NCI-H187 (cell line): ENCODE measurements around the gene NDUFB6.
A peak's percentile ranks its signal among the peaks of the same experiment; 100 is the strongest.
"Not testable (repeated sequence)": the region's sequence is repeated elsewhere in the genome, so short reads cannot be mapped to it uniquely, and the experiment has no call there.

Experiments
- DNase-seq, 2 experiments: peaks; one replicate each; lab custom pipeline; 2025; lab: John Stamatoyannopoulos, UW

Gene NDUFB6

DNA sequence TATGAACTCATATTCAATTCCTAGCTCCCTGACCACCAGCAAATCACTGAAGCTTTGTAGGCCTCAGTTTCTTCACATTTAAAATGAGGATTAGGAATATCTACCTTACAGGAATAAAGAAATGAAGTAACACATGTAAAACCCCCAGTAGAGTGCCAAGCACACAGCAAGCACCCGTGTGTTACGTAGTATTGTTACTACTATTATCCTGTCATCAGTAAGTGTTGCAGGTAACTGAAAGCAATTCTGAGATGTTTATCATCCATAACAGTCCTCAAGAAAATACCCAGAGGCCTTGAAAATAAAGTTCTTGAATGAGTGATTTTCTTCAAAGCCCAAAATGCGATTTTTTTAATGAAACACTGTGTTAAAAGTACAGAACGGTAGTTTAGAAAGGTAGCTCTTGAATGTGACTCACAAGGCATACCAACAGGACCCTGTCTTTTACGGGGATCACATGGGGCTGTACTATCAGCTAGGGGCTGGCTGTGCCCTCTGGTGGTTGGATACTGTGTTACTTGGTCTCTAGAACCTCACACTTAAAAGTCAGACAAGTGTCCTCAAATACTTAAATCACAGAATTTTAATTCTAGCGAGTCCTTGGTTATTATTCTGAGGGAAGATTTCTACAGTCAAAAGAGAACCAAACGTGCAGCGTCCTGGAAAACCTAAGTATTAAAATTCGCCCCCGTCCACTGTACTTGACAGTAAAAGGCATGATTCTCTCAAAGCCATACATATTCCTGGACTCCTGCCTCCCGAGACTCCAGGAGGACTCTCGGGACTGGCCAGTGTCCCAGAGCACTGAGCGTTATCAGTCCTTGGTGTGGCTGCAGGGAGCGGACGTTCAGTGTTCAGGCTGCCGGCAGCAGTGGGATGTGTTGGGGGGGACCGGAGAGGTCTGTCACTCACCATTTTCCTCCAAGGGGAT, 725 bp downstream of the NDUFB6 start:
- peak in 1 of 2 experiments; percentile 7 for DNase-seq

DNA sequence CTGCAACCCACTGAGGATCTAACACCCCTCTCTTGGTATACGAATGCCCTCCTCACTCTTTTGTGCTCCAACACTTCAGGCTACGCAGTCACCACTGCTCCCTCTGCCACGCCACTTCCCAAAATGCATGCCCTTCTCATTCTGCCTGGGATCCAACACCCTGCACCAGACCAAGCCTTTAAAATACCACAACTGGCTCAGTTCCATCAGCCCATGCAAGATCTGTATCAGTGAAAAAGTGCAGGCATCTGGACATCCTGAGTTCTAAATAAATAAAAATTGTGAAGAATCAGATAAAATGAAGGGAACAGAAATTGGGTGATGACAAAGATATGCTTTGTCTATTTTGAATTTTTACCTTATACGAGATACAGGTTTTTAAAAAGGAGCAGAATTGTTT, 2.7 kb downstream of the NDUFB6 start:
- no peak for DNase-seq

DNA sequence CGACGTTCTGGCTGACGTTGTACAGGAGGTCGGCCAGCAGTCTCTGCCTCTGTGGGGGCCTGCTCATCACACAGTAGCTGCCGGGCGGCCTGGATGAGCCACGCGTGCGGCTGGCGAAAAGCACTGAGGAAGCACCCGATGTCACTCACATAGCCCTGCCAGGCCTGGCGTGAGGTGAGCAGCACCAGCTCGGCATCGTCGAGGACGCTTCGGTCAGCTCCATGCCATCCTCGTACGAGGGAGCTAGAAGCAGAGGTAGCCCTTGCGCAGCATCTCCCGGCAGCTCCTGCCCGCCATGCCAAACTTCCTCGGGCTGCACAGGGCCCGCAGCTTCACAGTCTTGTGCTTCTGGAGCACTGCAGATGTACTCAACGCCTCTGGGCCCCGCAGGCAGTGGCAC, 6.2 kb downstream of the NDUFB6 start:
- no peak for DNase-seq

DNA sequence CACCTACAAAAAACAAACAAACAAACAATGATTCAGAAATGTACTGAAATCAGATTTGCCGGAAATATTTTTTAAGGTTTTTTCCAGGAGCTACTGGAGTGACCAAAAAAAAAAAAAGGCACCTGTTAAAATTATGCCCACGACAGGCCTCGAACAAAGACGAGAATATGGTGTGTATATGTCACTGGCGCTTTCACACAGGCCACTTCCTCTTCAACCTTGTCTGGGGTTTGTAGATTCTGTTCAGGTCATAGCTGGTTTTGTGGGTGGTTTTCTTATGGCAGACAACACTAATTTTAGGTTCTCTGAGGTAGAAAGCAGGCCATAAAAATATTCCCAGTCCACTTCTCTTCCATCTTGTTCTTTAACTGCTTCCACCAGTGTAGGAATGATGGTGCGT, 7.0 kb downstream of the NDUFB6 start:
- no peak for DNase-seq

DNA sequence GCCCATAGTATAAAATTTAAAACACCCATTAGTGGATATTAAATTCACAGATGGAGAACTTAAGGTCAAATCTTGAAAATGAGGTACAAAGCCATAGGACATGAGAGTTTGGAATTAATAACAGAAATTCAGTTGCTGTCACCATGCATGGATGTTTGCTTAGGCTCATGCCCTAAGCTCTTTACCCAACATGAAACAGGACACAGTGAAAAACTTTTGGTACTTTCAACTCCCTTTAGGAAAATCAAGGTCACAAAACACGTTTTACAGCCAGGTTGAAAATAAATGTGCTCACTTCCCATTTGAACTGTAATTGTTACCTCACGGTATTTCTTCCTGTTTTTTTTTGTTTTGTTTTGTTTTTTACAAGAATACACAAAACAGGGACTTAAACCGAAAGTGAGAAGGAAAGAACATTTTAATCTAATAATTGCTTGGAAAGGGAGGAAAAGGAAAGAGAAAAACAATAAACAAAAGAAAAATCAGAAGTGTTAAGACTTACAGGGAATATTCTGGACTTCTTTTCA, 14.5 kb downstream of the NDUFB6 start:
- DNase-seq: no peak

DNA sequence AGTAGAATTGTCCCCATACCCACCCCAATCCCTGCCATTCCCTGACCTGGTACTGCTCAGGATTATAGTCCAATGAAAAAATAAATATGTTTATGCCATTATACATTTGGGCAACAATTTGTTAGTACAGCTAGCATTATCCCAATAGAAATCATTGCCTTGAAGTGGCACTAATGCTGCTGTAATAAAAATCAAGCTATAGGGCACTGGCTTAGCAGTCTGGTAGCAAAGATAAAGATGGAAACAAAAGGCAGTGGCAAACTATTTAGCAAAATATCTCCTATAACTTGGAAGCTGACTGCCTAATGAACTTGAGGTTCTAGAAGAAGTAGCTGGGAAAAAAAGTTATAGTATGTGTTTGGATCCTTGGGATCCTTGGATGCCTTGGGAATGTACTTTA, 18.4 kb downstream of the NDUFB6 start:
- DNase-seq: no peak

DNA sequence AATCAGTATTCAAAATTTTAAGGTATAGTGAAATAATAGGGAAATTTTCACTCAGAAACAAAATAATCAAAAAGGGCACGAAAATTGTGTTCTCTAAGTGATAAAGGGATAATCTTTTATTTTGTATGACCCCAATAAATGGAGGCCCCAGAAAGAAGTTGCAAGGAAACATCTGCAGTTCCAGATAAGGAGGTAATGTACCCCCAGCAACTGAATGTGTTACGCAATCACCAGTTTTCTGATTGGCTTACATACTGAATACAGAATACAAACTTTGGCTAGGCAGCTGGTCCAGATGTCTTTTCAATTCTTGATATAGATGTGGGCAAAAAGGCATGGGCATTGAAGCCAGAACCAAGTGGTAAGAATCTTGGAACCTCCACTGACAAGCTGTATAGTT, 18.9 kb downstream of the NDUFB6 start:
- DNase-seq: no peak

DNA sequence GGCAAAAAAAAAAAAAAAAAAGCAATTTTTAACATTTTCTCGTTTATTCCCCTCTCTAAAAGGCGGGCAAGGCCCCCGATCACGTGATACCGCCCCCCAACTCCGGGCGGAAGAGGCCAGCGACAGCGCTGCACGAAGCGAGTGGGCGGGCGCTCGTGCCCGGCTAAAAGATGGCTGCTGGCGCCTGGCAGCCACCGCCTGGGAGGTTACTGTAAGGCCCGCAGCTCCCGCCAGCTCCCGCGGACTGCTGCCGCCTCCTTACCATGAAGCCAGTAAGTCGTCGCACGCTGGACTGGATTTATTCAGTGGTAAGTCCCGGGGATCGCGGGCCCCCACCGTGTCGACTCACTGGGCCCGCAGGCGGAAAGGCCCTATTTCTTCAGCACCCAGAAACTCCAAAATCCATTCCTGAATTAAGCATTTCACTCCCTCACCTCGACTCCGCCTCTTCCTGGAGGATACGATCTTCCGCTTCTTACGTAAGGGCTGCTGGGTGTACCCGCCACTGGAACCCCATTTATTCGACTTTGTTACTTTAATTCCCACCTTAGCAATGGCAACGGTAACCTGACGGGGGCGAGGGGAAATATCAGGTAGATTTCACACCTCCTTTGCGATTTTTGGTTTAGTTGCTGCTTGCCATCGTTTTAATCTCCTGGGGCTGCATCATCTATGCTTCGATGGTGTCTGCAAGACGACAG, 20.6 kb downstream of the NDUFB6 start, which contains the start of the genes SMIM27 and TOPORS:
Gene SMIM27 (plus strand): TSS at position 156 of the 701 bp plus-strand sequence. CDS start 108 bp downstream, at position 264.
Gene TOPORS (minus strand): TSS at position 415 of the 701 bp plus-strand sequence. CDS start 150 bp downstream, at position 265.
- DNase-seq: peak; percentile 51 to 77

DNA sequence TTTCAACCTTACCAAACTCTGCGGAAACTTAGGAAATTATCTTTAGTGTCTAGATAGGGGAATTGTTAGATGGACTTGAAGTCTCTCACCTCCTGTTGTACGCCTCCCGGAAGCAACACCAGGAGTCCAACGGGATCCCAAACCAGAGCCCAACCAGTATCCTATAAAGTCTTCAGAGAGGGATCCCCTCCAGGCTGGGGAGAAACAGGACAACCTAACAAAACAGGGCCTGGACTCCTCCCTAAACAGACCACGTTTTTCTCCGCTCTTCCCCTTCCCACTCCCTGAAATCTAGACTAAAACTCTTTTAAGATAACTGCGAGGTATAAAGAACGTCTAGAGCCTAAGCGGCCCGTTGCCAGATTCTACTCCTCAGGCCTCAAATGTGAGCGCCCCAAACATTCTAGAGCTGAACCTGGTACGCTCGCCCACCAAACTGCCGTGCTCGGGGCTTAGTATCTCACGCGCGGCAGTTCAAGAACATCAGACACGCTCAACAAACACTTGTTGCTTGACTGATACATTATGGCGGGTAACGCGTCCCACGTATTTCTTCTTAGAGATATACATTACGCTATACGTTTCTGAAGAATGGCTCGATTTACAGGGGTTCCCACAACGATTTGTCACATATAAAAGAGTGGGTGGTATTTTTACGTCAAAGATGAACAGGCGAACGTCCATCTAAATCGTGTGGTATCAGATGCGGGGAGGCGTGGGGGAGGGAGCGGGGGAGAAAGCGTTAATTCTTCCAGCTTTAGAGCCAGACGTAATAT, 21.5 kb downstream of the NDUFB6 start:
- DNase-seq: peak in 1 of 2 experiments; percentile 32

DNA sequence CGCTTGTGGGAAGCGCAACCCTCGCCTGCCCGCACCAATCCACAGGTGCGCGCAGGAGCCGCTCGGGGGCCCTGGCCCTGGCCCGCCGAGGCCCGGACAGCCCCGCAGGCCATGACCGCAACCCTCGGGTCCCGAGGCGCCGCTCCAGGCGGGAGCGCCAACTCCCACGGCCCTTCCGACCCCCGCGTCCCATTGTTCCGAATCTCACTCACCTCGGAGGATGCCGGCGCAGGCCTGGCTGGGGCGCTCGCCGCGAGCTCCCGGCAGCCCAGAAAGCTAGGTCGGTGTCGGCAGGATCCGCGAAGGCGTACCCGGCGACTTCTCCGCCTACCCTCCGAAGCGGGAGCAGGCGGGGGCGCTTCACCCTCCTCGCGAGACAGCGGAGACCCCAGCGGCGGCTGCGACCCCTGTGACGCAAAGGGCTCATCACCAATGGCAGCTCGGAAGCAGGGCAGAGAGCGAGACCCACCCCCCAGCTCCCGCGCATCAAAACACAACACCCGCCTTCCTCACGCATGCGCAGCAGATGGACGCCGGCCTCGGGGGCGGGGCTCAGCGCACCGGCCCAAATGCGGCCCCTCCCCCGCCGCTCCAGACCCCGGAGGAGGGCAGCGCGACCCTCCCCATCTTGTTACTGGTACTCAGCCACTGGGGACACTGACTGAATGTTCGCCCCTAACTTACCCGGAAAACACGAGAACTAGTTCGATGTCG, 22.2 kb downstream of the NDUFB6 start:
- peak; percentile 15 to 78 for DNase-seq

DNA sequence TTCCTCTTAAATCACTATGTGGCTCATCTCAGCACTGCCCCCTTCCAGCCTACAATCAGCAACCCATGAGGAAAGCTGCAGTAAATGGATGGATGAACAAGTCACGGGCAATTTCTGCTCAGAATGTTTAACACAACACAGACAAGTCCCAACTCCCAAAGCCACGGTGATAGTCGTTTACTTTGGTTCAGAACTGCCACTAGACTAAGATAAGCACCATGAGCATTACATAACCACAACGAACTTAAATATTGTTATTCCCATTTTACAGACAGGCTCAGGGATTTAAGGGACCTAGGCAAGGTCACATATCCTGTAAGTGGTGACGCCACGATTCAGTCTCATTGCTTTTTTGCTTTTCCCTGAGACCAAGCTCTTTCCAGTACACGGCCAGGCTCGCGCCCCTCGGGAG, 22.8 kb downstream of the NDUFB6 start:
- DNase-seq: no peak

DNA sequence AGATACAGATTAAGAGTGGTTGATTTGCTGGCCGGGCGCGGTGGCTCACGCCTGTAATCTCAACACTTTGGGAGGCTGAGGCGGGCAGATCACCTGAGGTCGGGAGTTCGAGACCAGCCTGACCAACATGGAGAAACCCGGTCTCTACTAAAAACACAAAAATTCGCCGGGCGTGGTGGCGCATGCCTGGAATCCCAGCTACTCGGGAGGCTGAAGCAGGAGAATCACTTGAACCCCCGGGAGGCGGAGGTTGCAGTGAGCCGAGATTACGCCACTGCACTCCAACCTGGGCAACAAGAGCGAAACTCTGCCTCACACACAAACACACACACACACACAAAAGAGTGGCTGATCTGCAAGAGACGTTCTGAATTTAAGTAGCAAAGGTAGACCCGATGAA, 24.7 kb downstream of the NDUFB6 start:
- DNase-seq: not testable (repeated sequence)

DNA sequence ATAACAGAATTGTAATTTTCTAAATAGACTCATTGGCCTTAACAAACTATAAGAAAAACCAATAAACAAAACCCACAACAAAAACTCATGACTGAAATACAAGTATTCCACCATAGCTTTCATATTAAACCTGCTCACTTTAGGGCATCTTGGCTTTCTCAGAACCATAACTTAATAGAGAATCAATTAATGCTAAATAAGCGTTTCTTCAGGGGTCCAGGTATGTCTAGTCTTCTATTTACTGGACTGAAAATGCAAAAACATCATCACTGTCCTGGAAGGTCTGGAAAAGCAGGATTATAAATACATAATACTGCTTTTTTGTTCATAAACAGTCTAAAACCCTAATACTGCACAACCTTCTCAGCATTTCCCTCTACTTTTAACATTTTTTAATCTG, 27.1 kb downstream of the NDUFB6 start:
- DNase-seq: no peak

DNA sequence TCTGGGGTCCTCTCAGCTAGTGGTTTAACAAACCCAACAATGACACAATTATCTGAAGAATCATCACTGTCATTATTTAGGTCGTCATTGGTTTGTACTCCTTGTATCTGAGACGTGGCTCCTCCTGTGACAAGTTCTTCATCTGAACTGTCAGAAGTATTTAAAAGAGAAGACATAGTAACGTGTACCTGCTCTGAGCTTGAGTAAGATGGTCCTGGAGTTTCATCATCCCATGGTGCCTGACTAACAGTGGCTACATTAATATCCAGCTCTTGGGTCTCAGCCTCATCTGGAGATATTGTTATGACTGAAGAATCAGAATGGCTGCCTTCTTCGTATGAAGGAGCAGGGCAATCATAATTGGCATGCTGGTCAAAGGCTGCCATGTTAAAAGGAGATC, 29.9 kb downstream of the NDUFB6 start:
- DNase-seq: no peak

DNA sequence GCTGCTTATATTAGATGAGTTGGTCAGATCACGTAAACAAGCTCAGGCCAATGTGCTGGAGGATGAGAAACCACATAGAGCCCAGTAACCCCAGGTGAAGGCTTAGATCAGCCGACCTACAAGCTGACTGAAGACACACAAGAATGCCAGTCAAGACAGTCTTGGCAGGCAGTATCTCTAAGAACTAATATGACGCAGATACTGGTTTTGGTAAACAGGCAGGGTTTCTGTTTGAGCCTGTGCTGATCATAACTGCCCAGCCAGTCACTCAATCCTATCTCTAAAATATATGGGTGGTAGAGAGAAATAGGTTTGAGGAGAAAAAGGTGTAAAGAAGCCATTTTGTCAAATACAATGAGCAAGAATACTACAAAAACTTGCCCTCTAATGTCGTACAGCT, 39.1 kb downstream of the NDUFB6 start:
- DNase-seq: no peak

DNA sequence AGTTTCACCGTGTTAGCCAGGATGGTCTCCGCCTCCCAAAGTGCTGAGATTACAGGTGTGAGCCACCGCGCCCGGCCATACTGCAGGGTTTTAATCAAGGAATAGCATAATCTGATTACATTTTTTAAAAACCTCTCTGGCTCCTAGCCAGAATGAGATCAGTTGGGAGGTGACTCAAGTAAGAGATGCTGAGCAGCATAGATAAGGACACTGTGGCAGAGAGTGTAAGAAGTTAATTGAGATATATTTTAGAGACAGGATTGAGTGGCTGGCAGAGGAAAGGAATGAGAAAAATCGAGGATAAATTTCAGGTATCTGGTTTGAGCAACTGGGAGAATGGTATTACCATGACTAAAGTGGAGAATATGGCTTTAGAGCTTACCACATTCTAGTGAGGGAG, 39.6 kb downstream of the NDUFB6 start:
- DNase-seq: no peak

DNA sequence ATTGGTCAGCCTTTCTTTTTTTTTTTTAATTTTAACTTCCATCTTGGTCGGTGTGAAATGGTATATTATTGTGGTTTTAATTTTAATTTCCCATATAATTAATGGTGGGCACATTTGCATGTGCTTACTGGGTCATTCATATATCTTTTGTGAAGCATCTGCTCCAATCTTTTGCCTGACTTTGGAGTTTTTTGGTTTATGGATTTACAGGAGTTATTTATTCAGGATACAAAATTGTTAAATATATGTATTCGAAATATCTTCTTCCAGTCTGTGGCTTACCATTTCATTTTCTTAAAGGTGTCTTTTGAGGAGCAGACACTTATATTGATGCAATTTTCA, 46.3 kb downstream of the NDUFB6 start:
- no peak for DNase-seq

DNA sequence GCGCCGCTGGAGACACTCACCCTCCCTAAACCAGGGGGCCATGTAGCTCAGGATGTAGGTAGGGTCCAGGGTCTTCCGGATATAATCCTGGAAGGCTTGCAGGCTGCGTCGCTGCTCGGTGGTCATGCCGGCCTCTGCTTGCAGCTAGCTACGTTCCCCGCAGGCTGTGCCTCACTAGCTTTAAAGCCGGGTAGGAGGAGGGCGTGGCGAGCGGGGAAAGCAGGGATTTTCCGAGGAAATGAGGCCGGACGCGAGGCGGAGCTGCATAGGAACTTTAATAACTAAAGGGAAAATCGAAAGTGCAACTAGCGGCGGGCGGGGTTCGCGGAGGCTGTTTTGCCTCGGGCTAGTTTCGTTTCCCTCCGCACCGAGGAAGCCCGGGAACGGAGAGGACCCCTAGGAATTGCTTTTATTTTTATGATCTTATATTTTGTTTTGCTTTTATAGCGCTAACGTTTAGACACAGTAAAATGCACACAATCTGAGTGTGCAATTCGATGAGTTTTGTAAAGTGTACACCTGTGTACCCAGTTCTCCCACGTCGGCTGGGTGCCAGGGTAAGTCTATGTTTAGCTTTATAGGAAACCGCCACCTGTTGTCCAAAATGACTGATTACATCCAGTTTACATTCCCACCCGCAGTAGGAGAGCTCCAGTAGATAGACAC, 46.8 kb downstream of the NDUFB6 start, which contains the start of gene RIGI:
Gene RIGI (minus strand): TSS at position 156 of the 666 bp plus-strand sequence. CDS start 30 bp downstream, at position 126.
- DNase-seq: peak; percentile 2 to 27

DNA sequence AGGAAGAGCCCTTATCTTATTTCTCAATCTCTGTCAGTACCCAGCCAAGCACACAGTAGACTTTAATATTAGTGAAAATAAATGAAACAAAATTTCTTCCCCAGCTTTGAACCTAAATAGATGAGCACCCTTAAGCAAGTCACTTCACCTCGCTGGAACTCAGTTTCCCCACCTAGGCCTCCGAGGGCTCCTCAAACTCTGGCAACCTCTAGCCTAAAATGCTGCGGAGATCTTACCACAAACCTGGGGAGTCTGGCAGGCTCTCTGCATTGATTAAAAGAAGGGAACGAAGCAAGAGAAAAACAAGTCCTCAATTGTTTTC, 47.3 kb downstream of the NDUFB6 start:
- no peak for DNase-seq

DNA sequence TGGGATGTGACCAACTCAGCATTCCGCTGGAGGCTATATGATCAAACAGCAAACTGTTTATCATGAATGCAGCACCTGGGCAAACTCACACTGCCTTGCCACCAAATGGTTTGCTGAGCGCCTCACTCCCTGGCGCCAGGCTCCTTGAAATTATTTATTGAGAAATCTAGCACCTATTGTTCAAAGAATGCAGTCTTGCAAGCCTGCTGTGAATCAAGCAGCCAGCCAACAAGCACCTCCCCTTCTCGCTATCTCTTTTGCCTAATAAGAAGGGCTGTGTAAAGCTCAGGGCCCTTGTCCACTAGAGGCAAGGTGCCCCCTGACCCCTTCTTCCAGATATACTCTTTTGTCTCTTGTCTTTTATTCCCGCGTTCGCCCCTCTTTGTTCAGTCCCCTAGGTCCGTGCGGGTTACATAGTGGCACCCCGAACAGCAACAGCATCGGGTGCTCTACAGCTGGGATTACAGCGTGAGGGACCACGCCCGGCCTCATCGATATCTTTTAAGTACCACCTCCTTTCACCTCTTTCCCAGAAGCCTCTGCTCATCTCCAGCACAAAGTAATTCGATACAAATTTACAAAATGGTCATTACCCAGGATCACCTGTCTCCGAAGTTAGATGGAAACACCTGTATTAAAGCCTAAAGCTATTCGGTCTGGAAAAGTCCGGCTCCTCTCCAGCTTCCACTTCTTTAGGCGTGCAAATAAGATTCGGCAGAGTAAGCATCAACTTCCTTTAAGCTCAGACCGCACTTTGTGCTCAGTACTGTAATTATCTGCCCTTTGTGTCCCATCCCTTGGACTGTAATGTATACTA, 47.9 kb downstream of the NDUFB6 start:
- no peak for DNase-seq
